Stomach (tissue), 4 donors: ENCODE measurements around the gene NXPH4.

ENCODE experiments used
- CTCF ChIP-seq, 7 experiments: fragments of 450-650 bp in 4 of 7; fragments of 200-600 bp in 3 of 7; sonication (generic) in 3 of 7; IDR thresholded peaks; one replicate each; pipeline ENCODE4 v1.5.1; 2016 to 2019; ENCODE audit warnings: antibody characterized with exemption in 7 of 7, control low read depth in 2 of 7, mild to moderate bottlenecking in 1 of 7
- POLR2A ChIP-seq, 4 donors: fragments of 450-650 bp; IDR thresholded peaks; one replicate each; pipeline ENCODE4 v1.6.1; 2016; ENCODE audit warnings: antibody characterized with exemption in 4 of 4, control low read depth in 2 of 4, mild to moderate bottlenecking in 1 of 4, moderate library complexity in 1 of 4
- POLR2AphosphoS5 ChIP-seq, 3 donors: sonication (generic); formaldehyde crosslinking; IDR thresholded peaks; one replicate each; pipeline ENCODE4 v1.6.1; 2016; ENCODE audit warnings: antibody characterized with exemption in 3 of 3

- no peak for TF ChIP-seq POLR2A (IDR thresholded peaks at IDR 0.05)
- no peak for TF ChIP-seq CTCF (IDR thresholded peaks at IDR 0.05)
- no peak for TF ChIP-seq POLR2AphosphoS5 (IDR thresholded peaks at IDR 0.05)
Observed at GRCh38 chr12:57235017-57235727, 18.6 kb downstream of the NXPH4 start.
